GM12801 (cell line): Measurements from ENCODE around the gene ATF7IP.

Source experiments
- CTCF ChIP-seq: IDR thresholded peaks from one replicate; pipeline ENCODE4 v1.5.1; 2011; ENCODE audit warnings: control low read depth; ENCODE audit not compliant: insufficient read length; ENCODE audit errors: extremely low read depth

The ATF7IP gene, protein sequence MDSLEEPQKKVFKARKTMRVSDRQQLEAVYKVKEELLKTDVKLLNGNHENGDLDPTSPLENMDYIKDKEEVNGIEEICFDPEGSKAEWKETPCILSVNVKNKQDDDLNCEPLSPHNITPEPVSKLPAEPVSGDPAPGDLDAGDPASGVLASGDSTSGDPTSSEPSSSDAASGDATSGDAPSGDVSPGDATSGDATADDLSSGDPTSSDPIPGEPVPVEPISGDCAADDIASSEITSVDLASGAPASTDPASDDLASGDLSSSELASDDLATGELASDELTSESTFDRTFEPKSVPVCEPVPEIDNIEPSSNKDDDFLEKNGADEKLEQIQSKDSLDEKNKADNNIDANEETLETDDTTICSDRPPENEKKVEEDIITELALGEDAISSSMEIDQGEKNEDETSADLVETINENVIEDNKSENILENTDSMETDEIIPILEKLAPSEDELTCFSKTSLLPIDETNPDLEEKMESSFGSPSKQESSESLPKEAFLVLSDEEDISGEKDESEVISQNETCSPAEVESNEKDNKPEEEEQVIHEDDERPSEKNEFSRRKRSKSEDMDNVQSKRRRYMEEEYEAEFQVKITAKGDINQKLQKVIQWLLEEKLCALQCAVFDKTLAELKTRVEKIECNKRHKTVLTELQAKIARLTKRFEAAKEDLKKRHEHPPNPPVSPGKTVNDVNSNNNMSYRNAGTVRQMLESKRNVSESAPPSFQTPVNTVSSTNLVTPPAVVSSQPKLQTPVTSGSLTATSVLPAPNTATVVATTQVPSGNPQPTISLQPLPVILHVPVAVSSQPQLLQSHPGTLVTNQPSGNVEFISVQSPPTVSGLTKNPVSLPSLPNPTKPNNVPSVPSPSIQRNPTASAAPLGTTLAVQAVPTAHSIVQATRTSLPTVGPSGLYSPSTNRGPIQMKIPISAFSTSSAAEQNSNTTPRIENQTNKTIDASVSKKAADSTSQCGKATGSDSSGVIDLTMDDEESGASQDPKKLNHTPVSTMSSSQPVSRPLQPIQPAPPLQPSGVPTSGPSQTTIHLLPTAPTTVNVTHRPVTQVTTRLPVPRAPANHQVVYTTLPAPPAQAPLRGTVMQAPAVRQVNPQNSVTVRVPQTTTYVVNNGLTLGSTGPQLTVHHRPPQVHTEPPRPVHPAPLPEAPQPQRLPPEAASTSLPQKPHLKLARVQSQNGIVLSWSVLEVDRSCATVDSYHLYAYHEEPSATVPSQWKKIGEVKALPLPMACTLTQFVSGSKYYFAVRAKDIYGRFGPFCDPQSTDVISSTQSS

DNA sequence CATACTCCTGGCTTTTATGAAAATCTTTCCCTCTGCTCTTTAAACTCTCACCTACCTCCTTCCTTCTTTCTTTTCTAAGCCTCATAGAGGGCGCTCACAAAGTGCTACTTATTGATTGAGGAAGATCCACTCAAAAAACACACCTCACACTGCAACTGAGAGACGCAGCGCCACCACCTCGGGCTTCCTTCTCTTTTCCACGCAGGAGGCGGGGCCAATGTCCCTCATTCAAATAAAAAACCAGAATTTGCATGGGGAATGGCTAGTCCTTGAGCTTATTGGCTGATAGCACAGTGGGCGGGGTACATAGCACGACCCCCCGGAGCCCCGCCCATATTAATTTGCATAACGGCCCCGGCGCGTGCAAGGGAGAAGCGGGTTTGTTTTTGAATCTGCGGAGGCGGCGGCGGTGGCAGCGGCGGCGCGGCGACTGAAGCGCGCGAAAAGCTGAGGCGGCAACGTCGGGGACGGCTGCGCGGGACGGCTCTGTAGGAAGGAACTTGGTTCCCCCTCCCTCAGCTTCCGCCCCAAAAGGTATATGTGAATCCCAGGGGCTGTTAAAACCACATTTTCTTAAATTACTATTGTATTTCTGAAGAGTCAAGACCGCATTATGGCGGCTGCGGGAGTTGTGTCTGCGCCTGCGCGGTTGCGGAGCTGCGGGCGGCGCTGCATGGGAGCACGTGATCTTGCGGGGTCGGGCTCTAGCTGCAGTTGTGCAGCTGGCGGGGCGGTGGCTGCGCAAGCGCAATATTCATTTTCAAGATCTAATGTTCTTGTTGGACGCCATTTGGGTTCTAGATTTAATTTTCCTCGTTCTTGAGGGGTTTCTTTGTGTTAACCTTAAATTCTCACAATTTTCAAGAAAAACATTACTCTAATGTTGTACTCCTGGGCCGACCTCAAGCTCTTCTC lies at the start of gene ATF7IP:
ATF7IP (plus strand) TSS at position 389 of the 915 bp plus-strand sequence. CDS start 58,234 bp downstream, outside the sequence.
- TF ChIP-seq CTCF, result no peak

GRCh38 chr12:14317362-14318146 lies 47.9 kb upstream of the ATF7IP start:
- TF ChIP-seq CTCF, result no peak

DNA sequence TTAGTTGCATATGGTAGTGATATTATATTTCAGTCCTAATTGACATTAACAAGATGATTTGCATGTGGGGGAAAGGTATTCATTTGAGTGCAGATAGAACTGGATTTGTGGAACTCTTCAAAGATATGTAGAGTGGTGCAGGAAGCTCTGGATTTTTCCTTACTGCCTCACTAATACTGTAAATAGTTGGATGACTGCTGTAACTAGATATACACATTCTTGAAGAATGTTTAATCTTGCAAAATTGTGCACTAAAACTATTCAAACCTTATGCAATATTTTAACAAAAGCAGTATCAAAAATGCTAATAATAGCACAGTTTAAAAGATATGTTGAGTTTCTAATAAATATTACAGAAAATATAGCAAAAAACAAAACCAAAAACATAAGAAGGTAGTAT lies 43.1 kb upstream of the ATF7IP start:
- TF ChIP-seq CTCF, result no peak

GRCh38 chr12:14325716-14326343 lies 39.7 kb upstream of the ATF7IP start:
- TF ChIP-seq CTCF, result no peak

- no peak for TF ChIP-seq CTCF
Observed at GRCh38 chr12:14326699-14327098, 38.8 kb upstream of the ATF7IP start.

DNA sequence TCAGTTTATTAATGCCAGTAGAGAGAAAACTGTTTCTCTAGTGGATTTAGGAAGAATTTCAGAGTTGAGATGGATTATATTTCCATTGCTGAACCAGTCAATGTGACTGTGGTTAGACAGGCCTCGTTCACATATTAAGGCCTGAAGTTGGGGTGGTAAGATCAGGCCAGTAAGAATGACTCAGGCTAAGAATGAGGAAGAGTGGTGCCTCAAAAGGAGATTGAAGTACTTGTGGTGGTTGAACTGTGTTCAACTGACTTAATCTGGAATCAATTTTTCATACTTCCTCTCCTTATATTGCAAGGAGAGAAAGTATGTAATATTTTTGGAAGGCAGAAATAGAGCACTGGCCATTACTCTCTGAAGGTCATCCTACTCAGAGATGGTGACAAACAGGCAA lies 37.8 kb upstream of the ATF7IP start:
- no peak for TF ChIP-seq CTCF
